ENCODE results near the gene CYP19A1.

GRCh38 chr15:51284871-51285270 lies 53.5 kb downstream of the CYP19A1 start:
- TF ChIP-seq, protein P1, sequence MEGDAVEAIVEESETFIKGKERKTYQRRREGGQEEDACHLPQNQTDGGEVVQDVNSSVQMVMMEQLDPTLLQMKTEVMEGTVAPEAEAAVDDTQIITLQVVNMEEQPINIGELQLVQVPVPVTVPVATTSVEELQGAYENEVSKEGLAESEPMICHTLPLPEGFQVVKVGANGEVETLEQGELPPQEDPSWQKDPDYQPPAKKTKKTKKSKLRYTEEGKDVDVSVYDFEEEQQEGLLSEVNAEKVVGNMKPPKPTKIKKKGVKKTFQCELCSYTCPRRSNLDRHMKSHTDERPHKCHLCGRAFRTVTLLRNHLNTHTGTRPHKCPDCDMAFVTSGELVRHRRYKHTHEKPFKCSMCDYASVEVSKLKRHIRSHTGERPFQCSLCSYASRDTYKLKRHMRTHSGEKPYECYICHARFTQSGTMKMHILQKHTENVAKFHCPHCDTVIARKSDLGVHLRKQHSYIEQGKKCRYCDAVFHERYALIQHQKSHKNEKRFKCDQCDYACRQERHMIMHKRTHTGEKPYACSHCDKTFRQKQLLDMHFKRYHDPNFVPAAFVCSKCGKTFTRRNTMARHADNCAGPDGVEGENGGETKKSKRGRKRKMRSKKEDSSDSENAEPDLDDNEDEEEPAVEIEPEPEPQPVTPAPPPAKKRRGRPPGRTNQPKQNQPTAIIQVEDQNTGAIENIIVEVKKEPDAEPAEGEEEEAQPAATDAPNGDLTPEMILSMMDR (IDR thresholded peaks at IDR 0.05), result no peak
- no peak for TF ChIP-seq POLR2A (IDR thresholded peaks at IDR 0.05)
